GM18873 (cell line): ENCODE results near the gene ARHGAP42.
A peak's percentile ranks its signal among the peaks of the same experiment; 100 is the strongest.

Experiments
- ATAC-seq: cut with Tn5 transposase; IDR thresholded peaks from one replicate; pipeline ENCODE4 v1.9.1; 2021; ENCODE audit warnings: mild to moderate bottlenecking, moderate library complexity, moderate number of reproducible peaks; ENCODE audit not compliant: unreplicated experiment, low FRiP score

Gene ARHGAP42

GRCh38 chr11:100902454-100903141, 215.5 kb downstream of the ARHGAP42 start:
- no peak for ATAC-seq

- no peak for ATAC-seq
Observed at GRCh38 chr11:100903284-100903683, 216.2 kb downstream of the ARHGAP42 start.

GRCh38 chr11:100905684-100906083, 218.6 kb downstream of the ARHGAP42 start:
- no peak for ATAC-seq

GRCh38 chr11:100908746-100909145, 221.7 kb downstream of the ARHGAP42 start:
- ATAC-seq = no peak

GRCh38 chr11:100910808-100911207, 223.7 kb downstream of the ARHGAP42 start:
- peak; percentile 88 for ATAC-seq

- no peak for ATAC-seq
Observed at GRCh38 chr11:100914415-100915110, 227.5 kb downstream of the ARHGAP42 start.

GRCh38 chr11:100918551-100919500, 231.7 kb downstream of the ARHGAP42 start:
- ATAC-seq = no peak

- ATAC-seq = no peak
Observed at GRCh38 chr11:100920593-100920992, 233.5 kb downstream of the ARHGAP42 start.

- no peak for ATAC-seq
Observed at GRCh38 chr11:100922121-100922520, 235.0 kb downstream of the ARHGAP42 start.

GRCh38 chr11:100923555-100923954, 236.5 kb downstream of the ARHGAP42 start:
- ATAC-seq = no peak

- peak; percentile 86 for ATAC-seq
Observed at GRCh38 chr11:100925935-100926334, 238.8 kb downstream of the ARHGAP42 start.

- no peak for ATAC-seq
Observed at GRCh38 chr11:100927579-100927978, 240.5 kb downstream of the ARHGAP42 start.

GRCh38 chr11:100928426-100928825, 241.3 kb downstream of the ARHGAP42 start:
- no peak for ATAC-seq

GRCh38 chr11:100929377-100929776, 242.3 kb downstream of the ARHGAP42 start:
- ATAC-seq = peak; percentile 40

- ATAC-seq = no peak
Observed at GRCh38 chr11:100930185-100930778, 243.2 kb downstream of the ARHGAP42 start.

GRCh38 chr11:100932474-100933100, 245.5 kb downstream of the ARHGAP42 start:
- peak; percentile 52 for ATAC-seq

- no peak for ATAC-seq
Observed at GRCh38 chr11:100936781-100937180, 249.7 kb downstream of the ARHGAP42 start.

- no peak for ATAC-seq
Observed at GRCh38 chr11:100939571-100939970, 252.5 kb downstream of the ARHGAP42 start.

- ATAC-seq = no peak
Observed at GRCh38 chr11:100940111-100940510, 253.0 kb downstream of the ARHGAP42 start.

- no peak for ATAC-seq
Observed at GRCh38 chr11:100941033-100941432, 253.9 kb downstream of the ARHGAP42 start.
